GM10847 (cell line): ENCODE data around the gene SNTA1.
A peak's percentile ranks its signal among the peaks of the same experiment; 100 is the strongest.

Experiments
- POLR2A ChIP-seq: IDR thresholded peaks from 2 replicates; pipeline ENCODE4 v1.6.1; 2011; ENCODE audit not compliant: insufficient read length; ENCODE audit errors: extremely low read depth

Gene SNTA1

GRCh38 chr20:33410081-33410742, 33.4 kb downstream of the SNTA1 start:
- no peak for TF ChIP-seq POLR2A

- no peak for TF ChIP-seq POLR2A
Observed at GRCh38 chr20:33408716-33409654, 34.6 kb downstream of the SNTA1 start.

DNA sequence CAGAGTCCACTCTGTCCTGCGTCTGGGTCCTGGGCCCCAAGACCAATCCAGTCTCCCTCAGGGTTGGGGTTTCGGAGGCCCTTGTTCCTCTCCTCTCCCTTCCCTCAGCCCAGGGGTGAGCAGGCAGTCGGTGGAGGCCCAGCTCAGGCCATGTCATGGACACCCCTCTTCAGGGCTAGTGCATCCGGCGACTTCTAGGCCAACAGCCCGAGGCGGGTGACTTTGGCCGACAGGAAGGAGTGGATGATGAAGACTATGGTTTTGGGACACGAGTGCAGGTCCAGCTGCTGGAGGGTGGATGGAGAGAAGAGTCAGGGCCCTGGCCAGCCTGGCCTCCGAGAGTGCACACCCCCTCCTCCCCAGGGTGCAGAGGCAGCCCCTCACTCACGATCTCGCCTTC, 35.2 kb downstream of the SNTA1 start:
- TF ChIP-seq POLR2A = no peak

DNA sequence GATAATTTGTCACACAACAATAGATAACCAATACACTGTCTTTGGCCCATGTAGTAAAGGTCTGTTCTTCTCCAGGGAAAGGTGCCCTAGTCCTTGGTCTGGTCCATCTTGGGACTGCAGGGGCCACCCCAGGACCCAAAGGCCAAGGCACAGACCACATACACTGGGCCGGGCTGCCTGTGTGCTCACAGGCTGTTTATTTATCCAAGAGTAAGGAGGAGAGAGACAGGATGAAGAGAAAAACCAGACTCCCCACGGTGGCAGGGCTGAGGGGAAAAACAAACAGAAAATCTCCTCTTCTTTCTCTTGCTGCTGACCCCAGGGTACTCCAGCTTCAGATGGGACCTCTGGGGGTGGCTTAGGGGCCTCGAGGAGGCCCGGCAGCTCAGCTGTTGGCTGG, 35.8 kb downstream of the SNTA1 start:
- TF ChIP-seq POLR2A = no peak

DNA sequence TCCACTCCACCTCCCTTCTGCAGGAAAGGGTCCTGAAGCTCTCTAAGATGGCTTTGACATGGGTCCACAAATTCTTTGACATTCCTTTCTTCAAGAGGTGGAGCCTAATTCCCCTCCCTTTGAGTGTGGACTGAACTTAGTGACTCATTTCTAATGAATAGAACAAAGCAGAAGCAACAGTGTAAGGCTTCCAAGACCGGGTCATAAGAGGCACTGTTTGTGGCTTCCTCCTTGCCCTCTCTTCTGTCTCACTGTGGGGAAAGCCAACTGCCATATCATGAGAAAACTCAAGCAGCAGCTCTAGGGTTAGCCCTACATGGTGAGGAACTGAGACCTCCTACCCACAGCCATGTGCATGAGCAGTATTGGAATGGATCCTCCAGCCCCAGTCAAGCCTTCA, 36.3 kb downstream of the SNTA1 start:
- TF ChIP-seq POLR2A = no peak

GRCh38 chr20:33404281-33404680, 39.3 kb downstream of the SNTA1 start:
- TF ChIP-seq POLR2A = no peak

DNA sequence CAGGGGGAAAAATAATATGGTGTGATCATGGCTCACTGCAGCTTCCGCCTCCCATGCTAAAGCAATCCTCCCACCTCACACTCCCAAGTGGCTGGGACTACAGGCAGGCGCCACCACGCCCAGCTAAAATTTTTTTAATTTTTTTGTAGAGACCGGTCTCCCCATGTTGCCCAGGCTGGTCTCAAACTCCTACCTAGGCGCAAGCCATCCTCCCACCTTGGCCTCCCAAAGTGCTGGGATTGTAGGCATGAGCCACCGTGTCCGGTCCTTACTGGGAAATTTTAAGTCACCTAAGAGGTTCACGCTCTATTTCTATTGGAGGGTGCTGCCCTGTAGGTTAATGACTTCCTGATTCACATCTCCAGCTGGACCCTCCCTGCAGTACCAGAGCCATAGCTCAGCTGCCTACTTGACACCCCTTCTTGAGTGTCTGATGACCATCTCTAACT, 41.6 kb downstream of the SNTA1 start:
- TF ChIP-seq POLR2A = no peak

GRCh38 chr20:33401184-33401920, 42.2 kb downstream of the SNTA1 start, which contains the start of gene CDK5RAP1:
TSS of gene CDK5RAP1 (minus strand) at chr20:33401519. CDS start at chr20:33397064, 4,455 bp downstream.
- peak; percentile 70 for TF ChIP-seq POLR2A

- TF ChIP-seq POLR2A = no peak
Observed at GRCh38 chr20:33400812-33401183, 42.8 kb downstream of the SNTA1 start.

DNA sequence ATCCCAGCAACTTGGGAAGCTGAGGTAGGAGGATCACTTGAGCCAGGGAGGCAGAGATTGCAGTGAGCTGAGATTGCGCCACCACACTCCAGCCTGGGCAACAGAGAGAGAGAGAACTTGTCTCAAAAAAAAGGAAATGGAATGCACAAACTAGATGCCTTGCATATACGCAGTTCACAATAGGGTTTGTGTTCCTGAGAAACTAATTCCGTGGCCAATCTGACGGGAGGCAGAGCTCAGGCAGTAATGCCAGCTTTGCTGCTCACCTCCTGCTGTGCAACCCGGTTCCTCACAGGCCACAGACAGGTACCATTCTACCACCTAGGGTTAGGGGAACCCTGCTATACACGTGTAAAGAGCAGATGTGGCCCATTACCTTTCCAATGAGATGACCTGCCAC, 43.6 kb downstream of the SNTA1 start:
- TF ChIP-seq POLR2A = no peak

- no peak for TF ChIP-seq POLR2A
Observed at GRCh38 chr20:33394718-33395117, 48.8 kb downstream of the SNTA1 start.

- no peak for TF ChIP-seq POLR2A
Observed at GRCh38 chr20:33393609-33394008, 50.0 kb downstream of the SNTA1 start.

- TF ChIP-seq POLR2A = no peak
Observed at GRCh38 chr20:33391722-33392415, 51.7 kb downstream of the SNTA1 start.

DNA sequence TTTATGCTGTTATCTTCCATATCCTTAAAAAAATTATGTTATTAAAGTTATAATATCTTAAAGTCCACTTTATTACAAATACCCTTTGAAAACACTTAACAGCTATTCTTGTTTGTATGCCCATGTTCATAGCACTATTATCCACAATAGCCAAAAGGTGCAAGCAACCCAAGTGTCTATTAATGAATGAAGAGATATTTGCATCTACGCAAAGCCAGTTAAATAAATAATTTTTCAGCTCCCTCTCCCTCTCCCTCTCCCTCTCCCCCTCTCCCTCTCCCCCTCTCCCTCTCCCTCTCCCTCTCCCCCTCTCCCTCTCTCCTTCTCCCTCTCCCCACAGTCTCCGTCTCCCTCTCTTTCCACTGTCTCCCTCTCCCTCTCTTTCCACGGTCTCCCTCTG, 55.3 kb downstream of the SNTA1 start:
- TF ChIP-seq POLR2A = no peak

DNA sequence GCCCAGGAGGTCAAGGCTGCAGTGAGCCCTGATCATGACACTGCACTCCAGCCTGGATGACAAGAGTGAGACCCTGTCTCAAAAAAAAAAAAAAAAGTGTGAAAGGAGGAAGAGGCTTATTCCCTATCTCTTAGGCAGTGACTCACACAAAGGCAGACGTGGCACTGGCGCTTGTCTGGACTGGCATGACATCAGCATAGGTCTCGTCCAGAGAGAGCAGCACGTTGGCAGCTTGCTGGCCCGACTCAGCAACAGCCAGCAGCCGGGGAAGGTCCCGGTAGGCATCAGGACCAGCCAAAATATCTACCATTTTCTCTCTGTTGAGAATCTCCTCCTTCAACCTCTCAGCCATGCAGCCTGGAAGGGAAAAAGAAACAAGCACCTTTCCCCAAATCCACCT, 56.4 kb downstream of the SNTA1 start:
- no peak for TF ChIP-seq POLR2A
